Osteocyte (in vitro differentiated cells): ENCODE measurements around the gene TLE5. TPM values are rescaled to one million over a fixed set of nuclear protein-coding genes. Genes with fewer than 3 reads are reported as not detected.
A peak's percentile ranks its signal among the peaks of the same experiment; 100 is the strongest.

ENCODE experiments used
- DNase-seq: peaks from one replicate; pipeline ENCODE4 v3.0.0; 2021; ENCODE audit warnings: mixed read lengths; ENCODE audit not compliant: unreplicated experiment; ENCODE audit errors: extremely low spot score
- H3K27ac Mint-ChIP-seq: one replicate; pipeline ENCODE4 v1.8.0; 2021; ENCODE audit warnings: mild to moderate bottlenecking, mixed read lengths; ENCODE audit not compliant: unreplicated experiment
- H3K27me3 Mint-ChIP-seq: one replicate; pipeline ENCODE4 v1.8.0; 2021; ENCODE audit warnings: mixed read lengths; ENCODE audit not compliant: unreplicated experiment
- H3K36me3 Mint-ChIP-seq: one replicate; pipeline ENCODE4 v1.8.0; 2021; ENCODE audit warnings: mixed read lengths; ENCODE audit not compliant: unreplicated experiment
- H3K4me1 Mint-ChIP-seq: one replicate; pipeline ENCODE4 v1.8.0; 2021; ENCODE audit warnings: mixed read lengths; ENCODE audit not compliant: unreplicated experiment
- H3K4me3 Mint-ChIP-seq: one replicate; pipeline ENCODE4 v1.8.0; 2021; ENCODE audit warnings: mild to moderate bottlenecking, moderate library complexity, mixed read lengths; ENCODE audit not compliant: unreplicated experiment
- H3K9me3 Mint-ChIP-seq: one replicate; pipeline ENCODE4 v1.8.0; 2021; ENCODE audit warnings: mixed read lengths; ENCODE audit not compliant: unreplicated experiment
- CTCF ChIP-seq: fragments of 200-600 bp; sonication (generic); IDR thresholded peaks from 2 replicates; pipeline ENCODE4 v1.5.0; 2021; ENCODE audit warnings: antibody characterized with exemption, mild to moderate bottlenecking, moderate library complexity
- total RNA-seq: library from RNA; stranded (reverse); gene quantifications from 2 replicates; pipeline ENCODE4 v1.2.1, GENCODE V29; 2021

The TLE5 gene
- total RNA-seq, 1 donor from 2014 or later: 366 TPM

- peak; percentile 89 for TF ChIP-seq CTCF
- H3K4me3 Mint-ChIP-seq: no peak overlapping the region
- no peak for DNase-seq
- H3K4me1 Mint-ChIP-seq: peaks cover 29% of the 10 kb centered on the region
- peak overlapping the region; percentile 73 for H3K27ac Mint-ChIP-seq
- peaks cover 5% of the 10 kb centered on the region for H3K36me3 Mint-ChIP-seq
- H3K27me3 Mint-ChIP-seq: no peaks in the 10 kb centered on the region
- H3K9me3 Mint-ChIP-seq: no peaks in the 10 kb centered on the region
These were observed 46.5 kb upstream of the TLE5 start for GRCh38 chr19:3108775-3109174.

- Mint-ChIP-seq H3K4me1 (peaks cover 29% of the 10 kb centered on the region), H3K36me3 (peaks cover 5% of the 10 kb centered on the region), H3K4me3 (no peak overlapping the region), H3K9me3 (no peaks in the 10 kb centered on the region), H3K27ac (no peak overlapping the region), H3K27me3 (no peaks in the 10 kb centered on the region)
- no peak for DNase-seq
- no peak for TF ChIP-seq CTCF
These were observed 45.4 kb upstream of the TLE5 start for GRCh38 chr19:3107658-3108057.

GRCh38 chr19:3106509-3107141, 44.3 kb upstream of the TLE5 start:
- TF ChIP-seq CTCF: no peak
- H3K4me3 Mint-ChIP-seq: no peak overlapping the region
- no peaks in the 10 kb centered on the region for H3K27me3 Mint-ChIP-seq
- H3K27ac Mint-ChIP-seq: no peak overlapping the region
- H3K4me1 Mint-ChIP-seq: peaks cover 30% of the 10 kb centered on the region
- H3K9me3 Mint-ChIP-seq: no peaks in the 10 kb centered on the region
- peaks cover 3% of the 10 kb centered on the region for H3K36me3 Mint-ChIP-seq
- no peak for DNase-seq

GRCh38 chr19:3105641-3106508, 43.6 kb upstream of the TLE5 start:
- Mint-ChIP-seq H3K36me3 (peaks cover 3% of the 10 kb centered on the region), H3K4me3 (no peak overlapping the region), H3K9me3 (no peaks in the 10 kb centered on the region), H3K27ac (no peak overlapping the region), H3K27me3 (no peaks in the 10 kb centered on the region), H3K4me1 (peaks cover 34% of the 10 kb centered on the region)
- no peak for DNase-seq
- no peak for TF ChIP-seq CTCF

- no peaks in the 10 kb centered on the region for H3K9me3 Mint-ChIP-seq
- no peak for DNase-seq
- H3K36me3 Mint-ChIP-seq: peaks cover 3% of the 10 kb centered on the region
- no peaks in the 10 kb centered on the region for H3K27me3 Mint-ChIP-seq
- peaks cover 40% of the 10 kb centered on the region for H3K4me1 Mint-ChIP-seq
- H3K4me3 Mint-ChIP-seq: no peak overlapping the region
- TF ChIP-seq CTCF: no peak
- H3K27ac Mint-ChIP-seq: no peak overlapping the region
These were observed 42.4 kb upstream of the TLE5 start for GRCh38 chr19:3104708-3104983.
